Measurements from ENCODE around the gene KCTD4.
"Not testable (repeated sequence)": the region's sequence is repeated elsewhere in the genome, so short reads cannot be mapped to it uniquely, and the experiment has no call there.

KCTD4 gene

GRCh38 chr13:45200701-45201232, at the start of gene KCTD4:
TSS of gene KCTD4 (minus strand) at chr13:45201045. CDS start at chr13:45194567, 6,478 bp downstream.
- no peak for DNase-seq (ENCODE audit: low read depth, low spot score)

- DNase-seq (ENCODE audit: low read depth, low spot score) = no peak
Measured at GRCh38 chr13:45249662-45250061, 48.8 kb upstream of the KCTD4 start.

GRCh38 chr13:45244736-45245135, 43.9 kb upstream of the KCTD4 start:
- not testable (repeated sequence) for DNase-seq (ENCODE audit: low read depth, low spot score)

GRCh38 chr13:45243077-45243476, 42.2 kb upstream of the KCTD4 start:
- DNase-seq (ENCODE audit: low read depth, low spot score) = no peak

DNA sequence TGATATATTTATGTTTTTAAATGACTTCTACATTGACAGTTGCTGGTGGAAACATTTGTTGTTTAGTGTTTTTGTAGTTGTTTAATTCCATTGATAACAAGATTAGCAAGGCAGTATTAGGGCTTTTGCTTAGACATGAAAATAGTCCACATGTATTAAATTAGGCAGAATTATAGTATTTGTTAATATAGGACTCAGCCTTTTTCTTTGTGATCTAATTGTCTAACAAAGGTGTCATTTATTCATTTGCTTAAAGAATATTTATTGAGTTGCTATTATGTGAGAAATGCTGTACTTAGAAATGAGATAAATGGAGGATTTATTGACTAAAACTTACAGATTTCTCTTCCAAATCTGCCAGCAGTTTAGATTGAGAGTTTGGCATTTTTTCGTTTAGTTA, 41.7 kb upstream of the KCTD4 start:
- DNase-seq (ENCODE audit: low read depth, low spot score) = no peak

GRCh38 chr13:45242070-45242469, 41.2 kb upstream of the KCTD4 start:
- no peak for DNase-seq (ENCODE audit: low read depth, low spot score)

DNA sequence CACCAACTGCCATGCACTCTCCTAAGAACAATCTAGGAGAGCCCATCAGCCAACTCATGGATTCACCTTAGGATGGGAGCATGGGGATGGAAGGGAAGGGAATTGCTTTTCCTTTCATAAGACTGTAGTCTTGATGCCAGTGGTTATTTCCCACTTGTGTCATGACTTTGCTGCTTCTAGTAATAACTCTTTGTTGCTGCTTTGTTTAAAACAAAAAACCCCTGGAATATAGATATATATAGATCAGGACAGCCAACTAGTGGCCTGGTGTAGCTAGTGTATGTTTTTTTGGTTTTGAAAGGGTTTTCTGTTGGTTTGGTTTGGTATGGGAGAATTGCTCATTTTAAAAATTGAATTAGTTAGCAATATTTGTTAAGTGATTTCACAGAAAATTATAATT, 39.3 kb upstream of the KCTD4 start:
- DNase-seq (ENCODE audit: low read depth, low spot score) = no peak

- DNase-seq (ENCODE audit: low read depth, low spot score) = no peak
Measured at GRCh38 chr13:45238945-45239795, 38.3 kb upstream of the KCTD4 start.

DNA sequence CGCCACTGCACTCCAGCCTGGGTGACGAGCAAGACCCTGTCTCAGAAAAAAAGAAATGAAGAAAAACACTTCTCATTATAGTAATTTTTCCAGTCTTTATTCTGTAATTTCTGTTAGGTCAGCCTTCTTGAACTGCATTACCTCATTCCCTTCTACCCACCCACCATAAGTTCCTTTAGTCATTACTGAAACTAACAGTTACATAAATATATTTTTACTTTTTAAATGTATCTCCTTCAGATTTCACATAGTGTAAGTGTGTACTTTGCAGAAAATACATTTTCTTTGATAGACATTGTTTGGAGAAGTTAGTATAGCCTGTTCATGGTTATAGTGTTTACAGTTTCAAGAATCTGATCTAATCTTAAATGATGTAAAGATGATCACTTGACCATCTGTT, 31.7 kb upstream of the KCTD4 start:
- DNase-seq (ENCODE audit: low read depth, low spot score) = no peak

GRCh38 chr13:45231722-45232121, 30.9 kb upstream of the KCTD4 start:
- DNase-seq (ENCODE audit: low read depth, low spot score) = no peak

DNA sequence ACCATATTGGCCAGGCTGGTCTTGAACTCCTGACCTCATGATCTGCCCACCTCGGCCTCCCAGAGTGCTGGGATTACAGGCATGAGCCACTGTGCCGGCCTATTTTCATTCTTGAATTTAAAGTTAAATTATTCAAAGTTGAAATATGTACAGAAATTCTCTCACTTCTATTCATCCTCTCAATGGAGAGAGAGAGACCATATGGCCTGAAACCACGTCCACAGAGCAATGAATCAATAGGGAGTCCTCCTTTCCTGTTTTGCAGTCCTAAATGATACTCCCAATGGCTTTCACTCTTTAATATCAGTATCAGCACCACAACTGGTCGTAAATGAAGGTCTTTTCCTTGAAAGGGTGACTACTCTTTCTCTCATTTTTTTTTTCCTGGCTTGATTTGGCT, 30.5 kb upstream of the KCTD4 start:
- no peak for DNase-seq (ENCODE audit: low read depth, low spot score)

- DNase-seq (ENCODE audit: low read depth, low spot score) = no peak
Measured at GRCh38 chr13:45229172-45229571, 28.3 kb upstream of the KCTD4 start.

DNA sequence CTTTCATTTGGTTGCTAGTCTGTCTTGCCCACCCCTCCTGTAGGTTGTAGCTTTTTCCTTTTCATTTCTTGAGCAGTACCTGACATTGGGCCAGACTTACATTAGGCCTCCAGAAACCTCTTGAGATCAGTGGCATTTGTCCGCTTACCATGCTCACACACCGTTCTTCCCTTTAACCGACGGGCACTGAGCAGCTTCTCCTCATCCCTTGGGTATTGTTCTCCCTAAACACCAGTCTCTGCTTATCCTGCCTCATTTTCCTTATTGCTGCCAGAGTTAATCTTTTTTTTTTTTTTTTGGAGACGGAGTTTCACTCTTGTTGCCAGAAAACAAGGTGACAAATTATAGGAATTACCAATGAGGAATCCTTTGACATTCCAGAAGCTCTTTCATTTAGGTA, 27.2 kb upstream of the KCTD4 start:
- no peak for DNase-seq (ENCODE audit: low read depth, low spot score)

DNA sequence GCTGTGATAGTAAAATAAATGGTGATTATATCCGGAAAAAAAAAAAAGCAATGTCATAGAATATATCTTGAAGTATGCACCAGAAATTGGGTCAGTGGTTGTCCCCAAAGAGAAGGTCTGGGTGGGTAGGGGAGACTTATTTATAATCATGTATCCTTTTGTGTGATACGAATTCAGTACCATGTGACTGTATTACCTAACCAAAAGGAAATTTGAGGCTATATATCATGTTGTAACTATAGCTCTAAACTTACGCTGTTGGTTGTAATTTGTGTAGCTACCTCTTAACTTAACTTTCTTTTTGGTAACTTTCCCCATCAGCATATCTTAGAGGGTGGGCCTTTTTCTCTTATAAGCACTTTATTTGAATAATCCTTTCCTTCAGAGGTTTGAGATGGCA, 25.2 kb upstream of the KCTD4 start:
- DNase-seq (ENCODE audit: low read depth, low spot score) = no peak

DNA sequence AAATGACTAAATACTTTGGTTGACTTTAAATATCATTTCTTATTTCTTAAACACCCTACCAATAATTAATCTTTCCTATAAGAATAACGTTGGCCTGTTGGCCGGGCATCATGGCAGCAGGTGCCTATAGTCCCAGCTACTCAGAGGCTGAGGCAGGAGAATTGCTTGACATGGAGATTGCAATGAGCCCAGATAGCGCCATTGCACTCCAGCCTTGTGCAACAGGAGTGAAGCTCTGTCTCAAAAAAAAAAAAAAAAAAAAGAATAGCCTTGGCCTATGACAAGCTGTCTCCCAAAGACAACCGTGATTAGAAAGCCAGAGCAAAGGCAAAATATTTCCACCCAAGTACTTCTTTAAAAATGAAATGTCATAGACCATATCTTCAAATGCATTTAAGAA, 24.5 kb upstream of the KCTD4 start:
- DNase-seq (ENCODE audit: low read depth, low spot score) = no peak

GRCh38 chr13:45224176-45224575, 23.3 kb upstream of the KCTD4 start:
- no peak for DNase-seq (ENCODE audit: low read depth, low spot score)

DNA sequence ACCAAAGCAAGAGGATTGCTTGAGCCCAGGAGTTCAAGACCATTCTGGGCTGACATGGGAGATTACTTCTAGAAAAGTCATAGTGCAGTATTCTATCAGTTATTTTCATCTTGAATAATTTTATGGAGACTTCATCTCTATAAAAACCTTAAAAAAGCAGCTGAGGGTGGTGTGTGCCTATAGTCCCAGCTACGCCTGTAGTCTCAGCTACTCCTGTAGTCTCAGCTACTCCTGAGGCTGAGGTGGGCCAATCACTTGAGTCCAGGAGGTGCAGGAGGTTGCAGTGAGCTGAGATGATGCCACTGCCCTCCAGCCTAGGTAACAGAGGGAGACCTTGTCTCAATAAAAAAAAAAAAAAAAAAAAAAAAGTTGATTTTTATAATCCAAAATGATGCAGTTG, 22.1 kb upstream of the KCTD4 start:
- DNase-seq (ENCODE audit: low read depth, low spot score) = no peak

- DNase-seq (ENCODE audit: low read depth, low spot score) = no peak
Measured at GRCh38 chr13:45222516-45222915, 21.7 kb upstream of the KCTD4 start.

DNA sequence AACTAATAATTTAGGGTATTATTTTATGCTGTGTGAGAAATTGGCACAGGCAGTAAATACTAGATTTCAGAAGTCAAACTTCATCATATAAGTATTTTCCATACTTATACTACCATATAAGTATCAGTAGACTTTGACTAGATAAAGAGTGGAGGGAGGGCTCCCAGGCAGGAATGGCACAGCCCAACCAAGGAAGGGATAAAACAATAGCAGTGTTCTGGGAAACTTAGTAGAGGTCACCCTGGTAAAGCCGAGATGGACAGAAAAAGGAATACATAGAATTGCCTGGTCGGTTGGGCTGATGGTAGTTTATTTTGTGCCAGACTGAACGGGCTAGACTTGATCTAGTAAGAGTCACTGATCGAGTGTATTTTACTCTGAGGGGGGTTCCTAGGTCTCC, 19.6 kb upstream of the KCTD4 start:
- no peak for DNase-seq (ENCODE audit: low read depth, low spot score)

- DNase-seq (ENCODE audit: low read depth, low spot score) = no peak
Measured at GRCh38 chr13:45219938-45220375, 19.1 kb upstream of the KCTD4 start.

- no peak for DNase-seq (ENCODE audit: low read depth, low spot score)
Measured at GRCh38 chr13:45219123-45219891, 18.5 kb upstream of the KCTD4 start.

DNA sequence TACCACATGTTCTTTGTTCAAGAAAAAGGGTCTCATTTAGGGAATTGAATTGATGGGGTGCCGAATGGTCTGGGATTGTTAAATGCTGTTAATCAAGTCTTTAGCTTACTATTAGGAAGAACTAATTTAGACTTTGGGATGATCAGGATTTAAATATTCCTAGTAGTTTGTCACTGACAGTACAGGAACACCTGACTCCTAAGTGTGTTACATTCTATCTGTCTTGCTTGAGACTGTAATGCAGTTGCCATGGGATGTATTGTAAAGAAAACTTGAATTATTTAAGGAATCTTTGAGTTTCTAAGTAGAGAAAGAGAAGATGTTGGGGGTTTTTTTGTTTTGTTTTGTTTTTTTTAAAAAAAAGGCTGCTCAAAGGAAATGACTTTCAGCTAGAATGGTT, 17.8 kb upstream of the KCTD4 start:
- no peak for DNase-seq (ENCODE audit: low read depth, low spot score)

GRCh38 chr13:45216193-45216592, 15.3 kb upstream of the KCTD4 start:
- no peak for DNase-seq (ENCODE audit: low read depth, low spot score)

Data from activated naive CD8-positive, alpha-beta T cell treated with anti-CD3 and anti-CD28 coated beads, Interleukin-2, amount 50 U/mL, for 16 hours (primary cell).